IMR-90 (cell line): Measurements from ENCODE around the gene PPP1R1C. TPM values are rescaled to one million over a fixed set of nuclear protein-coding genes. Genes with fewer than 3 reads are reported as not detected.

ENCODE experiments used
- ATAC-seq: fragments of 200-7000 bp; cut with Tn5 transposase; 2 replicates; pipeline ENCODE4 v1.9.1; 2020; ENCODE audit warnings: low read depth, mild to moderate bottlenecking, moderate library complexity
- BruUV-seq: library from RNA; stranded (reverse); fragments of 400-500 nt; replicated peaks from 2 replicates; lab custom pipeline; 2021; lab: Mats Ljungman, UMichigan
- CTCF ChIA-PET: fragments of 300-600 bp; formaldehyde crosslinking; extraction: SDS; loops from one replicate; lab custom pipeline; 2021; ENCODE audit warnings: antibody characterized with exemption; lab: Yijun Ruan, JAX
- POLR2A ChIA-PET: fragments of 300-600 bp; sonication (Branson Sonifier 250); formaldehyde crosslinking; loops from one replicate; lab custom pipeline; 2022; ENCODE audit warnings: antibody characterized with exemption; ENCODE audit not compliant: unreplicated experiment; lab: Charles Lee
- DNase-seq: peaks from one replicate; pipeline ENCODE4 v3.0.0; 2013
- H2AFZ ChIP-seq: replicated peaks from 2 replicates; pipeline ENCODE3; 2013; ENCODE audit warnings: low read length, mild to moderate bottlenecking; ENCODE audit not compliant: poor library complexity
- H2AK5ac ChIP-seq: 2 replicates; pipeline ENCODE4 v1.6.1; 2013; ENCODE audit warnings: low read depth, low read length, inconsistent platforms
- H2AK9ac ChIP-seq: replicated peaks from 2 replicates; pipeline ENCODE3; 2013; ENCODE audit warnings: mild to moderate bottlenecking, low read depth, low read length, moderate library complexity; ENCODE audit not compliant: poor library complexity
- H2BK120ac ChIP-seq: 2 replicates; pipeline ENCODE4 v1.6.1; 2013; ENCODE audit warnings: low read depth, low read length, inconsistent platforms
- H2BK15ac ChIP-seq: 3 replicates; pipeline ENCODE4 v1.6.1; 2013; ENCODE audit warnings: low read depth, low read length, inconsistent platforms
- H2BK20ac ChIP-seq: 2 replicates; pipeline ENCODE4 v1.6.1; 2013; ENCODE audit warnings: low read depth, mild to moderate bottlenecking, inconsistent platforms, low read length, moderate library complexity
- H2BK5ac ChIP-seq: 2 replicates; pipeline ENCODE4 v1.6.1; 2013; ENCODE audit warnings: mild to moderate bottlenecking, low read depth, low read length, inconsistent platforms; ENCODE audit not compliant: poor library complexity, severe bottlenecking
- H3K14ac ChIP-seq: replicated peaks from 2 replicates; pipeline ENCODE4 v1.6.1; 2013; ENCODE audit warnings: low read depth, low read length, inconsistent platforms
- H3K18ac ChIP-seq: 2 replicates; pipeline ENCODE4 v1.6.1; 2013; ENCODE audit warnings: low read depth, low read length, control low read depth
- H3K23ac ChIP-seq: 2 replicates; pipeline ENCODE4 v1.6.1; 2013; ENCODE audit warnings: low read depth, low read length, inconsistent platforms
- H3K27ac ChIP-seq: 2 replicates; pipeline ENCODE4 v1.5.1; 2013; ENCODE audit warnings: mild to moderate bottlenecking, control low read depth, low read length; ENCODE audit not compliant: insufficient read depth
- H3K27me3 ChIP-seq: 2 replicates; pipeline ENCODE4 v1.6.1; 2013; ENCODE audit warnings: low read length; ENCODE audit not compliant: control insufficient read depth, insufficient read depth
- H3K36me3 ChIP-seq: 2 replicates; pipeline ENCODE4 v1.6.1; 2013; ENCODE audit warnings: low read length, mixed read lengths; ENCODE audit not compliant: control insufficient read depth, insufficient read depth
- H3K4ac ChIP-seq: 2 replicates; pipeline ENCODE4 v1.6.1; 2013; ENCODE audit warnings: low read depth, low read length, inconsistent platforms
- H3K4me1 ChIP-seq: 2 replicates; pipeline ENCODE4 v1.6.1; 2013; ENCODE audit warnings: low read length, mixed read lengths; ENCODE audit not compliant: control insufficient read depth, insufficient read depth
- H3K4me2 ChIP-seq: 2 replicates; pipeline ENCODE4 v1.6.1; 2013; ENCODE audit warnings: low read depth, mild to moderate bottlenecking, control low read depth, low read length, moderate library complexity
- H3K4me3 ChIP-seq: 2 replicates; pipeline ENCODE4 v1.5.1; 2013; ENCODE audit warnings: low read depth, mild to moderate bottlenecking, control low read depth, low read length, moderate library complexity; ENCODE audit not compliant: insufficient read depth
- H3K56ac ChIP-seq: 2 replicates; pipeline ENCODE4 v1.6.1; 2013; ENCODE audit warnings: low read length, inconsistent platforms; ENCODE audit not compliant: insufficient read depth; ENCODE audit errors: extremely low read depth
- H3K79me1 ChIP-seq, 2 experiments: 2 replicates each; pipeline ENCODE4 v1.6.1; 2013; ENCODE audit warnings: low read length in 2 of 2, inconsistent platforms in 1 of 2, low read depth in 1 of 2
- H3K9ac ChIP-seq: 2 replicates; pipeline ENCODE4 v1.6.1; 2013; ENCODE audit warnings: low read depth, low read length, control low read depth
- H3K9me1 ChIP-seq: 2 replicates; pipeline ENCODE4 v1.6.1; 2013; ENCODE audit warnings: low read length, inconsistent platforms; ENCODE audit not compliant: insufficient read depth
- H3K9me3 ChIP-seq: 2 replicates; pipeline ENCODE4 v1.6.1; 2013; ENCODE audit warnings: low read length; ENCODE audit not compliant: control insufficient read depth, insufficient read depth
- H4K20me1 ChIP-seq: 2 replicates; pipeline ENCODE4 v1.6.1; 2013; ENCODE audit warnings: low read length, inconsistent platforms; ENCODE audit not compliant: insufficient read depth
- H4K5ac ChIP-seq: 2 replicates; pipeline ENCODE4 v1.6.1; 2013; ENCODE audit warnings: mild to moderate bottlenecking, low read depth, low read length, control low read depth
- H4K8ac ChIP-seq, 2 experiments: 2 replicates each; pipeline ENCODE4 v1.6.1; 2013; ENCODE audit warnings: low read depth in 2 of 2, low read length in 2 of 2, control low read depth in 1 of 2, inconsistent platforms in 1 of 2
- H4K91ac ChIP-seq: 2 replicates; pipeline ENCODE4 v1.6.1; 2013; ENCODE audit warnings: low read depth, low read length, inconsistent platforms; ENCODE audit not compliant: insufficient read depth
- BHLHE40 ChIP-seq: fragments of 150-350 bp; IDR thresholded peaks from 2 replicates; pipeline ENCODE4 v1.6.1; 2016; ENCODE audit warnings: mild to moderate bottlenecking, low read depth, low read length
- CEBPB ChIP-seq: IDR thresholded peaks from 2 replicates; pipeline ENCODE4 v1.6.1; 2012; ENCODE audit warnings: low read depth, low read length, improper control_type of control experiment
- CHD1 ChIP-seq: IDR thresholded peaks from 2 replicates; pipeline ENCODE4 v1.6.1; 2012; ENCODE audit warnings: low read depth, low read length, improper control_type of control experiment
- ELK1 ChIP-seq: fragments of 150-350 bp; IDR thresholded peaks from 2 replicates; pipeline ENCODE4 v1.6.1; 2016; ENCODE audit warnings: low read depth, mild to moderate bottlenecking, low read length, moderate library complexity, borderline replicate concordance
- MAFK ChIP-seq: IDR thresholded peaks from 2 replicates; pipeline ENCODE4 v1.6.1; 2012; ENCODE audit warnings: low read depth, low read length, improper control_type of control experiment
- MXI1 ChIP-seq: IDR thresholded peaks from 2 replicates; pipeline ENCODE4 v1.6.1; 2012; ENCODE audit warnings: low read depth, mild to moderate bottlenecking, low read length, moderate library complexity, borderline replicate concordance
- NFE2L2 ChIP-seq: fragments of 150-350 bp; IDR thresholded peaks from 2 replicates; pipeline ENCODE4 v1.6.1; 2016; ENCODE audit warnings: low read depth, mild to moderate bottlenecking, low read length
- RCOR1 ChIP-seq: IDR thresholded peaks from 2 replicates; pipeline ENCODE4 v1.6.1; 2012; ENCODE audit warnings: mild to moderate bottlenecking, low read length, improper control_type of control experiment; ENCODE audit not compliant: insufficient replicate concordance
- RFX5 ChIP-seq: IDR thresholded peaks from 2 replicates; pipeline ENCODE4 v1.8.0; 2012; ENCODE audit warnings: low read depth, mild to moderate bottlenecking, low read length, moderate library complexity
- SMC3 ChIP-seq: fragments of 150-350 bp; IDR thresholded peaks from 2 replicates; pipeline ENCODE4 v1.6.1; 2016; ENCODE audit warnings: low read depth, mild to moderate bottlenecking, antibody characterized with exemption, low read length, moderate library complexity
- WGBS, 2 experiments: methylation state at CpG; one replicate each; pipeline versions ENCODE4 v1.1.5 to v1.1.7; 2013; ENCODE audit warnings: missing lambda C conversion rate in 2 of 2; ENCODE audit not compliant: insufficient read length in 1 of 2; ENCODE audit errors: extremely low coverage in 2 of 2; 5-methylcytosine and 5-hydroxymethylcytosine counted together
- dilution Hi-C: fragments of 300-500 bp; cut with HindIII; formaldehyde crosslinking; loops from one replicate; pipeline ENCODE4 v1.14.3; 2018; ENCODE audit warnings: low sequenced_read_pairs; ENCODE audit not compliant: unreplicated experiment
- in situ Hi-C: fragments of 300-500 bp; cut with MboI; formaldehyde crosslinking; loops from 3 replicates; pipeline ENCODE4 v1.14.3; 2019; ENCODE audit warnings: low sequenced_read_pairs, inconsistent platforms, mixed read lengths
- intact Hi-C: fragments of 100-400 bp; cut with micrococcal nuclease; formaldehyde crosslinking; loops from 2 replicates; pipeline ENCODE4 v1.10.0; 2022
- polyA plus RNA-seq, 3 experiments: library from polyadenylated mRNA; depleted of rRNA; stranded (reverse); fragments of >200 nt; gene quantifications; 2 replicates each; pipeline ENCODE4 v1.2.3, GENCODE V29; 2012; ENCODE audit warnings: low replicate concordance in 1 of 3
- total RNA-seq: library from RNA; depleted of rRNA; stranded (reverse); fragments of >200 nt; gene quantifications from 2 replicates; pipeline ENCODE4 v1.2.3, GENCODE V29; 2012
- TF ChIP-seq, protein P1 (sequence below): fragments of 150-350 bp; IDR thresholded peaks from 2 replicates; pipeline ENCODE4 v1.6.1; 2017; ENCODE audit warnings: mild to moderate bottlenecking, antibody characterized with exemption, low read length, low read depth
- TF ChIP-seq, protein P2 (sequence below): conservative IDR thresholded peaks from 2 replicates; pipeline ENCODE4 v1.5.1; 2012; ENCODE audit warnings: mild to moderate bottlenecking, low read depth, low read length, improper control_type of control experiment

The PPP1R1C gene
- total and polyA plus RNA-seq, 2 of the 4 experiments (the other 2 are of a cell fraction): 0.10 to 0.36 TPM

GRCh38 chr2:182050333-182051135 lies 64.9 kb downstream of the PPP1R1C start (continued):
- no peak for TF ChIP-seq BHLHE40

DNA sequence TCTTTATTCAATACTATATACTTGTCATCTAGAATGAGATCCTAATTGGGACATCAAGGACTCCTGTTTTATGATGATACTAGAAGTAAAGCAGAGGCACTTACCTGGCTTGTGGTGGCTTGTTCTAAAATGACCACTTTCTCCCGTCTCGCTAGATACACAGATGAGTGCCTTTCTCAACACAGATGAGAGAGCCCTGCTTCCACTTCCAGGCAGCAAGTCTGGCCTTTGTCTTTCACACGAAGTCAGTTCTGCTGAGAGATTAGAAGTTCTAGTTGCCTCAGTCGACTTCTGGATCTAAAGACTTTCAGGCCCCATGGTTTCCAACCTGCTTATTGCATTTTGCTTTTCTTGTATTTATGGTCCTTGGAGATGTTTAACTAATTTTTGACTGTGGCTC lies 70.3 kb downstream of the PPP1R1C start:
- dilution Hi-C loops: no loop called here
- intact Hi-C loops: no loop called here
- CTCF ChIA-PET: no interaction called here
- TF ChIP-seq, protein P1, sequence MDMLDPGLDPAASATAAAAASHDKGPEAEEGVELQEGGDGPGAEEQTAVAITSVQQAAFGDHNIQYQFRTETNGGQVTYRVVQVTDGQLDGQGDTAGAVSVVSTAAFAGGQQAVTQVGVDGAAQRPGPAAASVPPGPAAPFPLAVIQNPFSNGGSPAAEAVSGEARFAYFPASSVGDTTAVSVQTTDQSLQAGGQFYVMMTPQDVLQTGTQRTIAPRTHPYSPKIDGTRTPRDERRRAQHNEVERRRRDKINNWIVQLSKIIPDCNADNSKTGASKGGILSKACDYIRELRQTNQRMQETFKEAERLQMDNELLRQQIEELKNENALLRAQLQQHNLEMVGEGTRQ: no peak
- TF ChIP-seq RCOR1: no peak
- TF ChIP-seq RFX5: no peak
- TF ChIP-seq MXI1: no peak
- TF ChIP-seq MAFK: no peak
- no peak for TF ChIP-seq SMC3
- no peak for TF ChIP-seq BHLHE40
- no peak for TF ChIP-seq NFE2L2
- TF ChIP-seq CEBPB: no peak
- TF ChIP-seq CHD1: no peak
- TF ChIP-seq, protein P2, sequence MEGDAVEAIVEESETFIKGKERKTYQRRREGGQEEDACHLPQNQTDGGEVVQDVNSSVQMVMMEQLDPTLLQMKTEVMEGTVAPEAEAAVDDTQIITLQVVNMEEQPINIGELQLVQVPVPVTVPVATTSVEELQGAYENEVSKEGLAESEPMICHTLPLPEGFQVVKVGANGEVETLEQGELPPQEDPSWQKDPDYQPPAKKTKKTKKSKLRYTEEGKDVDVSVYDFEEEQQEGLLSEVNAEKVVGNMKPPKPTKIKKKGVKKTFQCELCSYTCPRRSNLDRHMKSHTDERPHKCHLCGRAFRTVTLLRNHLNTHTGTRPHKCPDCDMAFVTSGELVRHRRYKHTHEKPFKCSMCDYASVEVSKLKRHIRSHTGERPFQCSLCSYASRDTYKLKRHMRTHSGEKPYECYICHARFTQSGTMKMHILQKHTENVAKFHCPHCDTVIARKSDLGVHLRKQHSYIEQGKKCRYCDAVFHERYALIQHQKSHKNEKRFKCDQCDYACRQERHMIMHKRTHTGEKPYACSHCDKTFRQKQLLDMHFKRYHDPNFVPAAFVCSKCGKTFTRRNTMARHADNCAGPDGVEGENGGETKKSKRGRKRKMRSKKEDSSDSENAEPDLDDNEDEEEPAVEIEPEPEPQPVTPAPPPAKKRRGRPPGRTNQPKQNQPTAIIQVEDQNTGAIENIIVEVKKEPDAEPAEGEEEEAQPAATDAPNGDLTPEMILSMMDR: no peak
- TF ChIP-seq ELK1: no peak

More for the DNA sequence above, 70.3 kb downstream of the PPP1R1C start:
- H3K27ac ChIP-seq: no peak overlapping the region
- no peaks in the 10 kb centered on the region for H4K20me1 ChIP-seq
- H3K56ac ChIP-seq: no peak overlapping the region
- in situ Hi-C loops: no loop called here
- no peak overlapping the region for H2BK20ac ChIP-seq
- WGBS, 2 experiments: 80% methylated on average over 1 of the region's 4 CpGs; no CpG with 5 or more reads in 1 of the 2 experiments
- H3K18ac ChIP-seq: no peak overlapping the region
- no peak overlapping the region for H2BK120ac ChIP-seq
- H3K4me1 ChIP-seq: no peaks in the 10 kb centered on the region
- no peak overlapping the region for H3K23ac ChIP-seq
- H3K9me3 ChIP-seq: no peaks in the 10 kb centered on the region
- H3K9ac ChIP-seq: no peak overlapping the region
- no TSS peak for BruUV-seq
- no peak overlapping the region for H4K91ac ChIP-seq
- no peak for DNase-seq
- no peaks in the 10 kb centered on the region for H3K79me1 ChIP-seq
- no peak overlapping the region for H2BK5ac ChIP-seq
- no peak overlapping the region for H3K14ac ChIP-seq
- H3K36me3 ChIP-seq: no peaks in the 10 kb centered on the region
- H3K4me2 ChIP-seq: no peak overlapping the region
- no peak overlapping the region for H2AFZ ChIP-seq
- H3K4me3 ChIP-seq: no peak overlapping the region
- no peak for ATAC-seq
- no peak overlapping the region for H4K5ac ChIP-seq
- H4K8ac ChIP-seq: no peak overlapping the region
- POLR2A ChIA-PET: no interaction called here
- H2BK15ac ChIP-seq: no peak overlapping the region; the same call in 2 of the 3 replicates
- no peaks in the 10 kb centered on the region for H3K27me3 ChIP-seq
- H3K4ac ChIP-seq: no peak overlapping the region
- no peak overlapping the region for H2AK9ac ChIP-seq
- no peak overlapping the region for H2AK5ac ChIP-seq
- H3K9me1 ChIP-seq: no peaks in the 10 kb centered on the region
